Fibroblast of skin of scalp (primary cell): ENCODE results near the gene HEXD.
A peak's percentile ranks its signal among the peaks of the same experiment; 100 is the strongest.
"Not testable (repeated sequence)": the region's sequence is repeated elsewhere in the genome, so short reads cannot be mapped to it uniquely, and the experiment has no call there.

Source experiments
- DNase-seq: peaks from one replicate; pipeline ENCODE4 v3.0.0-alpha.2; 2013

Gene HEXD

DNA sequence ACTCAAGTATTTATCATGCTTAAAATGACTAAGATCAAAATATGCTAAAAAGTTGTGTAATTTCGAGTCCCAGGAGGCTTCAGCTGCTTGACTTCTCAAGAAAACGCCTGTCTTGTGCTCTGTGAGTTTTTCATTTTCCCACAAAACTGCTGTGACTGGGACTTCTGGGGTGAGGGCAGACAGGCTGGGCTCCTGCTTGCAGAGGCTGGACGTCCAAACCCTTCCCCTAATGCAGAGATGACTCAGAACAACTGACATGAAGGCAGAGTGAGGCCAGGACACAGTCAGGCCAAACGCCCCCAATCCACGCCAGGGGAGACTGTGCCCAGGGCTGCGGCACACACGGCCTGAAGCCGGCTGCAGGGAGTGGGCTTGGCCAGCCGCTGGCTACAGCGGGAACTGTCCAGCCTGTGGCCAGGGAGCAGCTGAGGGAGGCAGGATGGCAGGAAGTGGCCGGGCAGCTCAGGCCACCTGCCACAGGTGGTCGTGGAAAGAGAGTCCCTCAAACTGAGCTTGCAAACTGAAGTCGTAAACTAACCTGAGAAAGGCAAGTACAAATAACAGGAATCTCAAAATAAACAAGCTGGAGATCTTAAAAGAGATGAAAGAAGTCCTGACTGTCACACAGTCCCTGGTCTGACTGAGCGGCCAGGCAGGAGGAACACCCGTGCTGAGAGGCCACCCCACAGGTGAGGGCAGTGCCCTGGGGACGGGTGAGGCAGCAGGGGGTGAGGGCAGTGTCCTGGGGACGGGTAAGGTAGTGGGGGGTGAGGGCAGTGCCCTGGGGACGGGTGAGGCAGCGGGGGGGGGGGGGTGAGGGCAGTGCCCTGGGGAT, 21.3 kb upstream of the HEXD start:
- DNase-seq: peak; percentile 99

DNA sequence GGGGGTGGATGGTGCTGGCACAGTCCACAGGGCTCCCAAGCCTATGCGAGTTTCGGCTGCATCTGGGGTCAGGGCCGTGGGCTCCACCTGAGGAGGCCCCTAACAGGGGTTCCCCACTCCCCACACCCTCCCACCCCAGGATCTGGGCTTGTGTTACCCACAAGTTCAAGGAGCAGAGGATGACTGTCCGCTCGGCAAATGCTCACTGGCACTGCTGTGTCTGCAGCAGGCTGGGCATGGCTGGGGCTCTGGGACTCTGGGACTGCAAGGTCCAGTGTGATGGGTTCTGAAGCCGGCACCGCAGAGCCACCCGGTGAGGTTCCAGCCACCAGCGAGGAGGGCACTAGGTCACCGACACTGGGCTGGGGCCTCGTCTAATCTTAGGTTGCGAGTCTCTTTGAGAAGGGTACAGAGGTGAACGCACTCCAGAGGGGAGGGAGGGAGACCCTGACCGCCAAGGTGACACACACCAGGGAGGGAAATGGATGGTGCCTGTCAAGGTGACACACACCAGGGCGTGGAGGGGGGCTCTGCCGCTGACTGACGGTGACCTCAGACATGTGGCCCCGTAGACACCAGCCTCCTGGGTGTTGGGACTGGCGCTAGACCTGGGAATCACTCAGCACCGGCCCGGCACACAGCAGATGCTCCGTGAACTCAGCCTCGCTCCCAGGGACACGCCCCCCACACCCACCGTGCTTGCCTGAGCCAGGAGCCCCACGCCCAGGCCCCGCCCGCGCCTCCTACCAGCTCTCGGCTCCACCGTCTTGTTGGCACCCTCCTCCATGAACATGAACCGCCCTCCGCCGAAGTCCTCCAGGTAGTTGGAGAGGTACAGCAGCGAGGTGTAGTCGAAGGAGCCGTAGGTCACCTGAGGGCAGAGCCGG, 20.5 kb upstream of the HEXD start:
- DNase-seq: no peak

DNA sequence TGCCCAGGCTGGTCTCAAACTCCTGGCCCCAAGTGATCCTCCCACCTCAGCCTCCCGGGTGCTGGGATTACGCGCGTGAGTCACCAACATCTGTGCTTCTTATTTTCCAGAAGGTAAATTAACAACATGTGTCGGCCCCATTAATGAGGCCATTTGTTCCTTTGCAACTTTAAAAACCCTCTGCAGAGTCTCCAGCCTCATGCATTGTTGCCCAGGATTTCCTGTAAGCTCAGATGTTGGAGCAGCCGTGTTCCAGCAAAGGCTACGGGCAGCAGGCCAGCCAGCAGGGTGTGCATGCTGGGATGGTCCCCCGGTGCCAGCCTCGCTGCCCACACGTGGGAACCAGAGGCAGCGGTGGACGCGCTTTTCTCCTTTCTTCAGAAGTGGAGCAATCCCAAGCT, 19.1 kb upstream of the HEXD start:
- DNase-seq: peak; percentile 93

DNA sequence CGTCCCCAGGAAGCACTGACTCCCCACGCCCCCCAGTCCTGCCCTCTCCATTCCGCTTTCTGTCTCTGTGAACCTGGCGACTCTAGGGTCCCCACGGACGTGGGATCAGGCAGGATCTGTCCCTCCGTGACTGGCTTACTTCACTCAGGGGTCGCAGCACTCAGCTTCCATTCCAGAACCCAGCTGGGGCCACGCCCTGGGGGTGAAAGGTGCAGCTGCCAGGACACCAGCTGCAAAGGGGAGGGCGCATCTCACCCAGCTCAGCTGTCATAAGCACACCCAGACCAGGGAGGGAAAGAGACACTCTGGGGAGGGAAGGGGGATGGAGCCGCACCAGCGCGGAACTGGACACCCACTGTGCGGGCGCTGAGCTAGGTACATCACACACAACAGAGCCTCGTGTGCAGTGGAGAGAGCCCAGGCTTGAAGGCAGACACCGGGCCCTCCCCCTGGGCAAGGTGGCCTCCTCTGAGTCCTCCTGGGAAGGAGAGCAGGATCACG, 18.5 kb upstream of the HEXD start:
- no peak for DNase-seq

DNA sequence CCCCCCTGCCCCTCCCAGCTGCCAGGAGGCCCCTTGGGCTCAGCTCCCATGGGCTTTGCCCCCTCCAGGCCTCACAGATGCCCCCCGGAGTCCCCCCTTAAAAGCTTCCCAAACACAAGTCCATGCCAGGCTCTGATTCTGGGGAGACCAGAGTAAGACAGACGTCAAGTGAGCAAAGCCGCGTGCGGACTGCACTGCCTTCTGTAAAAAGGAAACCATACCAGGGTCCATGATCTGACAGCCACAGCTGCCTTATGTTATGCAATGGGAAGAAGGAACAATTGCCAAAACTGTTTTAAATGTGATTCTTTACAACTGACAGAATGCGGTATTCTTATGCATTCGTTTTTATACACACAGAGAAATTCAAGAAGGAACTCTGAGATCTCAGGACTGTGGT, 17.9 kb upstream of the HEXD start:
- DNase-seq: peak; percentile 42

DNA sequence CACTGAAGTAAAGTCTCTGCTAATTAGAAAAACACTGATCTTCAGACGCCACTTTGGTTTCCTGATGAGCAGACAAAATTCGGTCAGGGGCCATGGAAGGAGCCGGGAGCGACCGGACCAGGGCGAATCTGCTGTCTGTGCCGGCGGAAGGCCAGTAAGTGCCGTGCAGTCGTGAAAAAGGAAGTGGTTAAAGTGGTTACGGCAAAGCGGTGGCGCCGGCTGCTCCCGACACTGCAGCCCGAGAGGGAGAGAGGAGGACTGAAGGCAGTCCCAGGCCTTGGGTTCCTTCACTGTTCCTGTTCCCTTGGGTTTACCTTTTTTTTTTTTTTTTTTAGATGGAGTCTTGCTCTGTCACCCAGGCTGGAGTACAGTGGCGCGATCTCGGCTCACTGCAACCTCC, 17.3 kb upstream of the HEXD start:
- peak; percentile 48 for DNase-seq

DNA sequence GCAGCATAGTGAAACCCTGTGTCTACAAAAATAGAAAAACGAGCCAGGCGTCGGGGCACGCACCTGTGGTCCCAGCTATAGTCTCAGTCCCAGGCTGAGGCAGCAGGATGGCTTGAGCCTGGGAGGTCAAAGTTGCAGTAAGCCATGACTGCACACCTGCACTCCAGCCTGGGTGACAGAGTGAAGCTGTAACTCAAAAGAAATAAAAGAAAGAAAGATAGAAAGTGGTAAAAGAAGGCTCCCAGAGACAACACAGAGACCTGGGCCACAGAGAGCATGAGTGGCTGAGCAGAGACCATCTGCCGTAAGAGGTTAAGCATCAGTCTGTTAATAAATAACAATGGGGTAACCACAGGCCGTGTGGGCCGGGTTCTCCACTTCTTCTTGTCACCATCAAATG, 15.3 kb upstream of the HEXD start:
- no peak for DNase-seq

DNA sequence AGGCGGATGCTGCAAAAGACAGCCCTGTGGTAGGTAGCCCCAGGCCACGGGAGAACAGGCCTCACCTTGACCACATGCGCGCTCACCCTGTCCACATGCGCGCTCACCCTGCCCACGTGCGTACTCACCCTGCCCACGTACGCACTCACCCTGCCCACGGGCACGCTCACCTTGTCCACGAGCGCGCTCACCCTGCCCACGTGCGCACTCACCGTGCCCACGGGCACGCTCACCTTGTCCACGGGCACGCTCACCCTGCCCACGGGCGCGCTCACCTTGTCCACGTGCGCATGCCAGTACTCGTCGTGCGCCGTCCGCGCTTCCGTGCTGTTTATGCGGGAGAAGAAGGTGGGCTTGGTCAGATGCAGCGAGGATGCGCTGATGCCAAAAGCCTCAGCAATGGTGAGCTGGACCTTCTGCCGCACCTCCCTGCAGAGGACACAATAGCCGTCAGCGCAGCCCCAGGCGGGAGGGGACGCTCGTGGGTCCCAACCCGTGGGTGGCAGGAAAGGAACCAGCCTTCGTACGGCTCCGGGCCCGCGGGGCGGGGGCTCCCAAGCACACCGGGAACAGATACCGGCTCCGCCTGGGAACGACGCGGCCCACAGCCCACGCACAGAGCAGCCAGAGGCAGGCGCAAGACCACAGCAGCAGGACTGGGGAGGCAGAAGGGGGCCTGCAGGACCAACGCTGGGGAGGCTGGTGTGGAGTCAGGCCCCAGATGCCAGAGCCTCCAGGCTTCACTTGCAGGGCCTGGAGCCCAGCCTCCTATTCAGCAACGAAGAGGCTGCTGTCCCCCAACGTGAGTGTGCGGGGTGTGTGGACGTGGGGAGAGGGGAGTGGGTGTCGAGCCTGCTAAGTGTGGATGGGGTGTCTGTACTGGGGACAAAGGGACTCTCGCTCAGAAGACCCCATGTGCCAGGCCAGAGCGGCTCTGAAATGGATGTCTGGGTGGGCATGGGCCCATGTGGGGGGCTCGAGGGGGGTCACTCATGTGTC, 14.2 kb upstream of the HEXD start:
- DNase-seq: no peak

DNA sequence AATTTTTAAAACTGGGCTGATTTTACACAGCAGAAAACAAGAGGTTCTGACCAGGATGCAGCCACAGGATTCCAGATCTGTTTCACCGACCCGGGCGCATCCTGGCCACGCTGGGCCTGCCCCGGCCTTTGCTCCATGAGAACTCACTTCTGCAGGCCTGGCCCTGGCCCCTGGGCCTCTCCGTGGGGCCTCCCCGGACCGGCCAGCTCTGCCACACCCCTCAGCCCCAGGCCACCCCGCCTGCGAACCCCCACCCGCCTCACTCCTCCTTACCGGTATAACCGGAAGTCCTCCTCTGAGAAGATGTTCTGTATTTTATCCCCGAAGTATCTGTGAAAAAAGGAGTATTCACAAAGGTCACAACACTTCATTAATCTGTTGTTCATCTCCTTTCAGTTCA, 13.1 kb upstream of the HEXD start:
- DNase-seq: no peak

DNA sequence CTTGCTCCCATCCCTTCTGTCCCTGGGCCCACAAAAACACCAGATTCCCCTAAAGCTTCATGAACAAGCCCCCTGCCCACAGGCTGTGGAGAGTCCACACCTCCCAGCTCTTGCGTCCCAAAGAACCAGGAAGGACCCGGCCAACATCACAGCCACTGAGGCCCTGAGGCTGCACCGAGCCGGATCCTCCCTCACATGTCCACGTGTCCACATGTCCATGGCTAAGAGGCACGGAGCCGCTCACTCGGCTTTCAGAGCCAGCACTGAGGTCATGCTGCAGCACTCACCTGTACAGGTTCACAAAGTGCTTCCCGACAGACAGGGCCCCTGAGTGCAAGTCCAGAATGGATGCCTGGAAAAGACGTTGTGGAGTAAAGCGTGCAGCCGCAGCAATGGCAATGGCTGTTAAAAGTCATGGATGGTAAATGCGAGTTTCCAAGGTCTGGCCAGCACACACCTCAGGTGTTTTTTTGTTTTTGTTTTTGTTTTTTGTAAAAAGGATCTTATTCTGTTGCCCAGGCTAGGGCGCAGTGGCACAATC, 11.9 kb upstream of the HEXD start:
- DNase-seq: no peak

DNA sequence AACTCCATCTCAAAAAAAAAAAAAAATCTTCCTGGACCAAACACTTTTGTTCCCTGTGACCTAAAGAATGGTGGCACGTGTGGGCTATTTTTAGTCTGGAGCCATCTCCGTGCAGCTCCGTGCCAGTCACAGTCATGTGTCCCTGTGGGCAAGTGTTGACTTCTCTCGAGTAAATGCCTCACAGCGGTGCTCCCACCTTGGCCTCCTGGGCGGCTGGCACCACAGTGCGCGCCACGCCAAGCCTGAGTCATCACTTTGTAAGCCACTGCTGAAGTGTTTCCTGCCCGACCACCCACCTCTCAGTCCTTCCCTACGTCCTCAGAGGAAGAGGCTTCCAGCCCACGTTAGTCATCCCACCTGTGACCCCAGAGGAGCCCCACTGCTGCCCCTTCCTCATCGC, 10.9 kb upstream of the HEXD start:
- peak; percentile 31 for DNase-seq

DNA sequence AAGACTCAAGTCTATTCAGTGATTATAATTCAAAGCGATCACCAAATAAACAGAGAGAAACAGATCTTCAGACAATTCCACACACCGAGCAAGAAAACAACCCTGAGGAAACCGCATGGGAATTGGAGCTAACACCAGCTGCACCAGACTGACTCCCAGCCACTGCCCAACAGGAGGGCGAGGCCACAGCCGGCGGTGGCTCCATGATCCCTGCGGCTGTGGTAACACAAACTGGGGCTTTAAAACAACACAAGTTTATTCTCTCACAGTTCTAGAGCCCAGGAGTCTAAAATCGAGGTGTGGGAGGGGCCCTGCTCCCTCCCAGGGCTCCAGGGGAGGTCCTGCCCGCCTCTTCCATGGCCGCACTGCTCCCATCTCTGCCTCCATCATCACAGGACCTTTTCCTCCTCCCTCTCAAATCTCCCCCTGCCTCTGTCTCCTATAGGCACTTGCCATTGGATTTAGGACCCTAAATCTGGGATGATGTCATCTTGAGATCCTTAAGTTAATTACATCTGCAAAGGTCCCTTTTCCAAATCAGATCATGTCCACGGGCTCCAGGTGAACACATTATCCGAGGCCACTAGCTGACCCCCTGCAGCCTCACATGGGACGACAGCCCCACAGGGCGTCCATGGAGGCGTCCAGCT, 9.7 kb upstream of the HEXD start:
- DNase-seq: peak; percentile 29

DNA sequence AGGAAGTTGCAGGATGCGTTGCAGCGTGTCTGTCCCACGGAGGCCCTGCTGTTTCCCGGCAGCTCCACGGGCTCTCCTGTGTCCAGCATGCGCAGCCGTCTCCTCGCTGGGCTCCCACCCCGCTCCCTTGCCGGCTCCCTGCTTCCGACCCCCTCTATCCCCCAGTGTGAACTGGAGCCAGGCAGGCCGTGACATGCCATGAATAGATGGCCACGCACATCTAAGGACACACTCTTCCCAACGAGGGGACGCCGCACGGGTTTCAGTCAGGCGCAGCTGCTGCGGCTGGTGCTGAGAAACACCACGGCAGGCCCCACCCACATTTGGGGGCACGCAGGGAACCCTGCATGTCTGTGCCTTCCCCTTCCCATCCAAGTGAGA, 9.2 kb upstream of the HEXD start:
- DNase-seq: no peak

DNA sequence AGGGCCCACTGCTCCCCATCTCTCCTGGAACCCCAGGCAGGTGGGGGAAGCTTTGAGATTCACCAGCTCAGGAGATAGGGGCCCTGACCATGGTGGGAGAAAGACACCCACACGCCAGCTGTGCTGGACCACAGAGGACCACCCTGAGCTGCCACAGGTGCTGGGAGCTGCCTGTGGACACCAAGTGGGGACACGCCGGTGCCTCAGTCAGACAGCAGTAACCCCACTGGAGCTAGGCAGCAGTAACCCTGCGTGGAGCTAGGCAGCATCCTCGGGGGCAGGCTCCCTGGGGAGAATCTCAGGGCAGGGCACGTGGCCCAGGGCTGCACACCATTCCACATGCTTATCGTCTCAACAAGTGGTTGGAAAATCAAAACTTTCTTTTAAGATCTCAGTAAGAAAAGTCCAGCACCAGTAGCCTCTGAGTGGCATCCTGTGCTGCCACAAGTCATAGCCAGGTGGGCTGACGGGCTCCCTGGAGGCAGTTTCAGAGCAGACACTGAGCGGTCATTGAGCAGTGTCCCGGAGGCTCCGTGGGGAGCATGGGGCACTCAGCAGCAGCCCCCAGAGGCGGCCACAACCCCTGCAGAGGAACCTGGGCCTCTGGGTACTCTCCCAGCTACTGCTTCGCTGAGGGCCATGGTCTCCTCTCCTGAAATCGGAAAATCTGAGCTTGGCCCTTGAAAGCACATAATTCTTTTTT, 8.0 kb upstream of the HEXD start:
- DNase-seq: no peak

DNA sequence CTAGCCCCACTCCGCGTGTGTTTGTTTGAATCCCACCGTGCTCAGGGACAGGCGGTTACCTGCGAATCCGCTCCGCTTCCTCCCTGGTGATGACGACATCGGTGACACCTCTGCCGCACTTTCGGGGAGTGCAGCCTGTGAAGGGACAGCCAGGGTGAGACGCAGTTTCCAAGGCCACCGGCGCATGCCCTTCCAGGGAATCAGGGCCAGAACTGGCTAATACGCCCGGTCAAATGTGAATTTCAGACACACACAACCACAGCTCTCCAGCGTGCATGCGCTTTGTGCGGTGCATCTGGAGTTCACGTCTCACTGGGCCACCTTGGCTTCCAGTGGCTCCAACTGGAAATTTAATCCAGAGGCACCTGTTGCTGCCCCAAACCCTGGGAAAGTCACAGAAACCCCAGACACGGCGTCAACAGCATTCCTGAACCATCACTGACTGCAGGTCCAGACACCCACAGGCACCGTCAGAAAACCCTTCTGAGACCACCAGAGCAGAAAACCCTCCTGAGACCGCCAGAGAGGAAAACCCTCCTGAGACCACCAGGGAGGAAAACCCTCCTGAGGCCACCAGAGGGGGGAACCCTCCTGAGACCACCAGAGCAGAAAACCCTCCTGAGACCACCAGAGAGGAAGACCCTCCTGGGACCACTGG, 6.6 kb upstream of the HEXD start:
- DNase-seq: no peak

DNA sequence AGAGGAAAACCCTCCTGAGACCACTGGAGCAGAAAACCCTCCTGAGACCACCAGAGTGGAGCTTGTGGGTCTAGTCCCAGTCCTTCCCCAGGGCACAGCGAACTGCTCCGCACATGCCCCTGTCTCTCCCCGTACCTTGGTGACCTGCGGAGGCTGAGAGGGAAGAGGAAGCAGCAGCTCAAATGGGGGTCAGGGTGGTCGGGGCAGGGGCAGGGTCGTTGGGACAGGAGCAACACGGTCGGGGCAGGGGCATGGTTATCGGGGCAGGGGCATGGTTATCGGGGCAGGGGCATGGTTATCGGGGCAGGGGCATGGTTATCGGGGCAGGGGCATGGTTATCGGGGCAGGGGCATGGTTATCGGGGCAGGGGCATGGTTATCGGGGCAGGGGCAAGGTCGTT, 6.1 kb upstream of the HEXD start:
- DNase-seq: not testable (repeated sequence)

DNA sequence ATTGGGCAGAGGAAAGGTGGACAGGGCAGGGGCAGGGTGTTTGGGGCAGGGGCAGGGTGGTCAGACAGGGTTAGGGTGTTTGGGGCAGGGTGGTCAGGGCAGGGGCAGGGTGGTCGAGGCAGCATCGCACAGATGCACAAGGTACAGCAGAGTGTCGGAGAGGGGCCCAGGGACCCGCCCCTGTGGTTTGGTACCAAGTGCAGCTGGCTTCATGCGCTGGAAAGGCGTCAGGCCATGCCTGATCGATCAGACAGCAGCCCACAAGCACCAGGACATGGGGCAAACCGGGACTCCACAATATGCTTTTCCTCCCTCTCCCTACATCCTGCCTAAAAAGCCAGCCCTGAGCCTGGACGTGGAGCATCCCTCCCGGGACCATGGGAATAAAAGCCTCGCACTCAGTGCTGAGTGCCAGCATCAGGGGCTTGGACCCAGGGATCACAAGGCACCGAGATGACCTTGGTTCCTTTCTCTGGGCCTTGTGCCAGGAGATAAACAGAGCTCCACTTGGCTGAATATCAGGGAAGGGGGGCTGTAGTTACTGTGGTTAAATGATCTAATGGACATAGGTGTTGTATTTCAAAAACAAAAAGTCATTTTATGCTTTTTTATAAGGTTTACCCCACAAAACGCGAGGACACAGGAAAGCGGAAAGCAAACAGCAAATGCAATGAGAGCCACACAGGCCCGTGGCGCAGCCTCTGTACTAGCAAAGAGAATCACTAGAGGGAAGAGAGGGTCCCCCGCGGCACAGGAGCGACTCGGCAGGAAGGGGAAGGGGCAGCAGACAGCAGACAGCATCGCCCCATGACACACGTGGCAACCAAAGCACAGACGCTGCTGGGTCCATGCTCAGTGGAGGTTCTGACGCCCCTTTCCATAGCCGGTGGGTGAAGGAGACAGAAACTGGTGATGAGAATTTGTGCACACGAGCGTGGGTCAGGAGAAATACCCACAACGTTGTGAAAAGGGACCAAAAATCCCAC, 5.3 kb upstream of the HEXD start:
- no peak for DNase-seq

DNA sequence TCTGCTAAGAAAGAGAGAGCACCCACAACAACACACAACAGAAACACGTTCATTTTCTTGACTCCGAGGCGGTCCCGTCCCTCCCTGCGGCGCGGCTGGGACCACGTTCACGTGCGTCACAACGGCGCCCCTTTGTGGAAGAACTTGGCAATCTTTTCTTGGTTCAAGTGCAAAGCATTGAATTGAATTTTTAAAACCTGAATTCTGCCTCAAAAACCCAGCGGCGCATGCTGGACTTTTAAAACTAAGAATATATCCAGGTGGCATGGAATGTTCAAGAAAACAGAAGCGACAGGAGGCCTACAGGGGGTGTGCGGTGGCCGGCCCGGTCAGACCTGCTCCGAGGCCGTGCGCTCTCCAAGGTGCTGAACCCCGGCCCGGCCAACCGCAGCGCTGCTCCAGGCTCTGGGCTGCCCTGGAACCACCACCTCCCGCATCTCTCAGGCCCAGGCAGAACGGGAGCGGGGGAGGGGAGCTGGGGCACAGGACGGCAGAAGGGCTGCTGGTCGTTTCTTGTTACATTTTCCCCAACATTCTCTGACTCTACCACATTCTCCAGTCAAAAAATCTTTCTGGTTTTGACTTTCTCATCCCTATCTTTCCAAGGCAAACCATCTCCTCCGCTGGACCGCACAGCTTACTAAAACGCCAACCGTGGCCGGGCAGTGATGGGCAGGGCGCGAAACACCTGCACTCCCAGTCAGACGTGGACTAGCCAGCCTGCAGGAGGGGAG, 3.4 kb upstream of the HEXD start:
- DNase-seq: peak; percentile 75
